Neuronal stem cell (in vitro differentiated cells): ENCODE measurements around the gene LYL1.

Source experiments
- DNase-seq: peaks from one replicate; pipeline ENCODE4 v3.0.0-alpha.2; 2013; ENCODE audit warnings: low spot score
- H2AFZ ChIP-seq: one replicate; pipeline ENCODE4 v1.6.1; 2013; ENCODE audit warnings: mild to moderate bottlenecking, low read length, inconsistent platforms
- H2AK5ac ChIP-seq: 2 replicates; pipeline ENCODE4 v1.6.1; 2013; ENCODE audit warnings: low read depth, mild to moderate bottlenecking, inconsistent platforms, low read length, moderate library complexity, mixed read lengths
- H2BK120ac ChIP-seq: 2 replicates; pipeline ENCODE4 v1.6.1; 2013; ENCODE audit warnings: low read depth, mild to moderate bottlenecking, inconsistent platforms, low read length, moderate library complexity, mixed read lengths
- H2BK12ac ChIP-seq: one replicate; pipeline ENCODE4 v1.6.1; 2013; ENCODE audit warnings: low read length, inconsistent platforms
- H2BK15ac ChIP-seq: 2 replicates; pipeline ENCODE4 v1.6.1; 2013; ENCODE audit warnings: mild to moderate bottlenecking, low read length, inconsistent platforms, mixed read lengths
- H2BK5ac ChIP-seq: one replicate; pipeline ENCODE4 v1.6.1; 2013; ENCODE audit warnings: inconsistent platforms, mild to moderate bottlenecking, low read length, moderate library complexity
- H3K14ac ChIP-seq: one replicate; pipeline ENCODE4 v1.6.1; 2013; ENCODE audit warnings: low read length, inconsistent platforms
- H3K18ac ChIP-seq: 2 replicates; pipeline ENCODE4 v1.6.1; 2013; ENCODE audit warnings: low read length, inconsistent platforms
- H3K23ac ChIP-seq: 2 replicates; pipeline ENCODE4 v1.6.1; 2013; ENCODE audit warnings: low read depth, mild to moderate bottlenecking, mixed read lengths, low read length, inconsistent platforms; ENCODE audit not compliant: poor library complexity
- H3K27ac ChIP-seq: replicated peaks from 3 replicates; pipeline ENCODE4 v1.5.1; 2013; ENCODE audit warnings: low read length, inconsistent platforms
- H3K27me3 ChIP-seq, 3 experiments: 2 replicates each; pipeline ENCODE4 v1.6.1; 2013; ENCODE audit warnings: low read length in 3 of 3, mild to moderate bottlenecking in 2 of 3, inconsistent platforms in 1 of 3, low read depth in 1 of 3, mixed read lengths in 1 of 3, moderate library complexity in 1 of 3; ENCODE audit not compliant: control insufficient read depth in 3 of 3, insufficient read depth in 3 of 3
- H3K36me3 ChIP-seq, 2 donors: replicated peaks in 1 of 2; 2 replicates each; pipeline ENCODE4 v1.6.1; 2013; ENCODE audit warnings: low read length in 2 of 2; ENCODE audit not compliant: control insufficient read depth in 2 of 2, insufficient read depth in 2 of 2
- H3K4ac ChIP-seq: 2 replicates; pipeline ENCODE4 v1.6.1; 2013; ENCODE audit warnings: inconsistent platforms, mild to moderate bottlenecking, low read length, moderate library complexity
- H3K4me1 ChIP-seq, 2 donors: 1 replicate in 1 of 2; 2 replicates in 1 of 2; pipeline ENCODE4 v1.6.1; 2013; ENCODE audit warnings: low read length in 2 of 2, low read depth in 1 of 2; ENCODE audit not compliant: control insufficient read depth in 2 of 2, insufficient read depth in 1 of 2
- H3K4me2 ChIP-seq: one replicate; pipeline ENCODE4 v1.6.1; 2013; ENCODE audit warnings: mild to moderate bottlenecking, low read length, inconsistent platforms; ENCODE audit not compliant: insufficient read depth, poor library complexity, severe bottlenecking
- H3K4me3 ChIP-seq, 2 donors: 2 replicates each; pipeline ENCODE4 v1.5.1; 2013; ENCODE audit warnings: low read length in 2 of 2, mild to moderate bottlenecking in 2 of 2, inconsistent platforms in 1 of 2, moderate library complexity in 1 of 2
- H3K79me1 ChIP-seq: one replicate; pipeline ENCODE4 v1.6.1; 2013; ENCODE audit warnings: low read depth, mild to moderate bottlenecking, inconsistent platforms, low read length, moderate library complexity
- H3K9ac ChIP-seq: one replicate; pipeline ENCODE4 v1.6.1; 2013; ENCODE audit warnings: mild to moderate bottlenecking, low read depth, low read length, inconsistent platforms; ENCODE audit not compliant: poor library complexity
- H3K9me3 ChIP-seq, 2 donors: replicated peaks in 1 of 2; 2 replicates each; pipeline versions ENCODE3 to v1.6.1; 2013; ENCODE audit warnings: low read length in 2 of 2, mild to moderate bottlenecking in 2 of 2, inconsistent platforms in 1 of 2, low read depth in 1 of 2, mixed read lengths in 1 of 2, moderate library complexity in 1 of 2; ENCODE audit not compliant: control insufficient read depth in 2 of 2, insufficient read depth in 1 of 2
- H4K8ac ChIP-seq: one replicate; pipeline ENCODE4 v1.6.1; 2013; ENCODE audit warnings: low read depth, mild to moderate bottlenecking, inconsistent platforms, low read length, moderate library complexity
- H4K91ac ChIP-seq: one replicate; pipeline ENCODE4 v1.6.1; 2013; ENCODE audit warnings: low read length, low read depth, mild to moderate bottlenecking, inconsistent platforms; ENCODE audit not compliant: poor library complexity
- WGBS, 2 donors: extraction: QIAGEN DNeasy Blood & Tissue Kit; methylation state at CpG; one replicate each; pipeline ENCODE4 v1.1.7; 2013; ENCODE audit warnings: missing lambda C conversion rate in 2 of 2, mixed read lengths in 1 of 2; ENCODE audit not compliant: insufficient read length in 2 of 2, insufficient replicate concordance in 1 of 2; ENCODE audit errors: extremely low coverage in 2 of 2; 5-methylcytosine and 5-hydroxymethylcytosine counted together

LYL1 gene

GRCh38 chr19:13110099-13110610 lies 7.5 kb upstream of the LYL1 start:
- H3K9me3 ChIP-seq = no peaks in the 10 kb centered on the region
- no peak overlapping the region for H3K9ac ChIP-seq
- no peak overlapping the region for H4K8ac ChIP-seq
- H2BK12ac ChIP-seq = peak overlapping the region; percentile 41
- H2BK120ac ChIP-seq = no peak overlapping the region
- peaks cover 0 to under 1% of the 10 kb centered on the region in 2 donors for H3K4me1 ChIP-seq
- peaks cover 2% of the 10 kb centered on the region for H3K79me1 ChIP-seq
- no peak overlapping the region for H2BK5ac ChIP-seq
- no peak overlapping the region for H3K4ac ChIP-seq
- H3K4me2 ChIP-seq = no peak overlapping the region
- H3K23ac ChIP-seq = no peak overlapping the region
- no peak overlapping the region for H3K18ac ChIP-seq
- no peak overlapping the region for H4K91ac ChIP-seq
- no peak overlapping the region for H3K4me3 ChIP-seq
- peaks cover 18 to 53% of the 10 kb centered on the region in 2 donors for H3K36me3 ChIP-seq
- no peak overlapping the region for H3K14ac ChIP-seq
- no CpG with 5 or more reads among the region's 15 CpGs for WGBS, 2 donors
- H2BK15ac ChIP-seq = no peak overlapping the region
- H2AFZ ChIP-seq = no peak overlapping the region
- H2AK5ac ChIP-seq = no peak overlapping the region
- DNase-seq = no peak
- no peaks in the 10 kb centered on the region for H3K27me3 ChIP-seq
- no peak overlapping the region for H3K27ac ChIP-seq

- no peaks in the 10 kb centered on the region for H3K9me3 ChIP-seq
- H3K14ac ChIP-seq = no peak overlapping the region
- H2BK15ac ChIP-seq = no peak overlapping the region
- peak overlapping the region; percentile 41 for H2BK12ac ChIP-seq
- no peak overlapping the region for H4K91ac ChIP-seq
- no peak overlapping the region for H3K18ac ChIP-seq
- no peak overlapping the region for H2AFZ ChIP-seq
- no CpG with 5 or more reads among the region's 30 CpGs for WGBS, 2 donors
- peaks cover 17 to 50% of the 10 kb centered on the region in 2 donors for H3K36me3 ChIP-seq
- H2BK120ac ChIP-seq = no peak overlapping the region
- H3K27me3 ChIP-seq = no peaks in the 10 kb centered on the region
- no peak overlapping the region for H2AK5ac ChIP-seq
- peak overlapping the region; percentile 55 for H3K23ac ChIP-seq
- no peaks in the 10 kb centered on the region for H3K4me1 ChIP-seq
- no peak for DNase-seq
- H3K4ac ChIP-seq = no peak overlapping the region
- H3K79me1 ChIP-seq = peaks cover 2% of the 10 kb centered on the region
- H3K27ac ChIP-seq = no peak overlapping the region
- no peak overlapping the region for H3K4me2 ChIP-seq
- H4K8ac ChIP-seq = no peak overlapping the region
- no peak overlapping the region for H2BK5ac ChIP-seq
- H3K4me3 ChIP-seq = no peak overlapping the region
- H3K9ac ChIP-seq = peak overlapping the region; percentile 60
Measured at GRCh38 chr19:13109361-13110098, 6.9 kb upstream of the LYL1 start.

GRCh38 chr19:13104848-13105711 lies 2.4 kb upstream of the LYL1 start:
- Histone ChIP-seq H4K91ac (no peak overlapping the region), H2BK12ac (no peak overlapping the region), H3K4me3 (no peak overlapping the region), H3K9me3 (peaks cover 0 to 3% of the 10 kb centered on the region in 2 donors), H2AK5ac (no peak overlapping the region), H2BK5ac (no peak overlapping the region), H3K27me3 (peaks cover 3 to 22% (median 21%) of the 10 kb centered on the region in 3 experiments), H3K9ac (no peak overlapping the region), H3K14ac (no peak overlapping the region), H3K79me1 (no peaks in the 10 kb centered on the region), H3K4ac (no peak overlapping the region), H4K8ac (no peak overlapping the region), H3K18ac (no peak overlapping the region), H3K27ac (no peak overlapping the region), H3K4me2 (no peak overlapping the region), H3K36me3 (peaks cover 10 to 30% of the 10 kb centered on the region in 2 donors), H2BK15ac (no peak overlapping the region), H3K23ac (peak overlapping the region; percentile 81), H2AFZ (no peak overlapping the region), H2BK120ac (no peak overlapping the region), H3K4me1 (peaks cover 4 to 9% of the 10 kb centered on the region in 2 donors)
- WGBS, 2 donors = no CpG with 5 or more reads among the region's 29 CpGs
- DNase-seq = no peak
